Stimulated activated naive CD8-positive, alpha-beta T cell treated with anti-CD3 and anti-CD28 coated beads, Interleukin-15, amount 100 ng/mL, for 72 hours (primary cell): ENCODE results near the gene TPD52L2.
A peak's percentile ranks its signal among the peaks of the same experiment; 100 is the strongest.

ENCODE experiments used
- ATAC-seq: fragments of 150-1000 bp; cut with Tn5 transposase; 2 replicates; pipeline ENCODE4 v1.10.0; 2021; ENCODE audit warnings: mild to moderate bottlenecking, moderate library complexity
- DNase-seq, 2 donors: peaks; one replicate each; pipeline ENCODE4 v3.0.0; 2021 to 2022
- H3K27ac Mint-ChIP-seq, 2 donors: one replicate each; pipeline ENCODE4 v1.8.0; 2022; ENCODE audit warnings: mild to moderate bottlenecking in 2 of 2, mixed read lengths in 2 of 2, moderate library complexity in 2 of 2
- H3K27me3 Mint-ChIP-seq: one replicate; pipeline ENCODE4 v1.8.0; 2022; ENCODE audit warnings: mixed read lengths
- H3K4me1 Mint-ChIP-seq: one replicate; pipeline ENCODE4 v1.8.0; 2022; ENCODE audit warnings: mild to moderate bottlenecking, mixed read lengths
- H3K4me3 Mint-ChIP-seq, 2 donors: one replicate each; pipeline ENCODE4 v1.8.0; 2022; ENCODE audit warnings: mild to moderate bottlenecking in 2 of 2, mixed read lengths in 2 of 2, moderate library complexity in 1 of 2
- H3K9me3 Mint-ChIP-seq, 2 donors: one replicate each; pipeline ENCODE4 v1.8.0; 2022; ENCODE audit warnings: mixed read lengths in 2 of 2

Gene TPD52L2

DNA sequence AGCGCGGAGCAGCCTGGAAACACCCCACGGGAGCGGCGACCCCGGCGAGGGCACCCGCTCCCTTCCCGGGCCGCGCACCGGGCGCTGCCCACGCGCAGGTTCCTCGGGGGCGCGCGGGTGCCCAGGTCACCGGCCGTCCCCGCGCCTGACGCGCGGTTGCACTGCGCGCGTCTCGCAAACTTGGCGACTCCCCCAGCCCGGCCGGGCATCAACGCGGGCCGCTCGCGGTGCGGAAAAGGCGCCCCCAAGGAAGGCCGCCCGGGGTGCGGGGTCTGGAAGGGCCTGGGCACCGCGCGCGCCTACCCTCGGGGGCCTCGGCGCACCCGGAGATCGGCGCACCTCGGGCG lies 33.5 kb upstream of the TPD52L2 start:
- H3K27me3 Mint-ChIP-seq = peaks cover 60% of the 10 kb centered on the region

DNA sequence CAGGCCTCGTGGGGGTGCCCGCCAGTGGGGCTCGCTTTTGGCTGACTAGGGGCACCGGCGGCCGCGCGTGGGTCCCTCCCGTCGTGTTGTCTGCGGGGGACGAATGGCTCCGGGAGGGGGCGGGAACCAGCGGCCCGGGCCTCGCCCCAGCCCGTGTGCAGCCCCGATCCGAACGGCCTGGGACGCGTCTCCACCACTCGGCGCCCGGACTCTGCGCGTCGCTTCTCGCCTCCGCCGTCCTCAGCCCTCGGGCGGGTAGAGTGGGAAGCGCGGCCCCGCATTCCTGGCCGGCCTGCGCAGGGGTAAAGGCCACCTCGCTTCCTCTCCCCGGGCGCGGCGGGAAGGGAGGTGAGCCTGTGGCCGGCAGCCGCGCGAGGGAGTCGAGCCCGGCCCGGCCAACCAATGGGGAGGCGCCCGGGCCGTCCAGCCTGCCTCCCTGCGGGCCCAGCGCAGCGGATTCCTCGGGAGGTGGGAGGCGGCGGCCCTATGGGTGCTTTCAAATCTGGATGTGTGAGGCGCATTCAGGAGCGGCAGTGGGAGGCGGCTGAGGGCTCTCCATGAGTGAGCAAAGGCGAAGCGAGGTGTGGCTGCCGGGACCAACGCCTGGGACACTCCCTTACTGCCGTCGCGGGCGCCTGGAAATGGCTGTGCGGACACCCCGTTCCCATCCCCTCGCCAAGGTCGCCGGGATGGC lies 32.9 kb upstream of the TPD52L2 start:
- no peak for ATAC-seq
- Mint-ChIP-seq H3K27me3 (peaks cover 59% of the 10 kb centered on the region), H3K4me1 (peaks cover 17% of the 10 kb centered on the region), H3K4me3 (peak overlapping the region; percentile 35 to 53), H3K27ac (no peak overlapping the region), H3K9me3 (no peaks in the 10 kb centered on the region)
- DNase-seq = no peak

More for the DNA sequence above, 33.5 kb upstream of the TPD52L2 start:
- ATAC-seq (peak; percentile 3), DNase-seq (no peak)
- peak overlapping the region in 1 of 2 donors; percentile 37 for H3K4me3 Mint-ChIP-seq
- H3K4me1 Mint-ChIP-seq = peaks cover 15% of the 10 kb centered on the region
- no peak overlapping the region for H3K27ac Mint-ChIP-seq
- H3K9me3 Mint-ChIP-seq = no peaks in the 10 kb centered on the region

DNA sequence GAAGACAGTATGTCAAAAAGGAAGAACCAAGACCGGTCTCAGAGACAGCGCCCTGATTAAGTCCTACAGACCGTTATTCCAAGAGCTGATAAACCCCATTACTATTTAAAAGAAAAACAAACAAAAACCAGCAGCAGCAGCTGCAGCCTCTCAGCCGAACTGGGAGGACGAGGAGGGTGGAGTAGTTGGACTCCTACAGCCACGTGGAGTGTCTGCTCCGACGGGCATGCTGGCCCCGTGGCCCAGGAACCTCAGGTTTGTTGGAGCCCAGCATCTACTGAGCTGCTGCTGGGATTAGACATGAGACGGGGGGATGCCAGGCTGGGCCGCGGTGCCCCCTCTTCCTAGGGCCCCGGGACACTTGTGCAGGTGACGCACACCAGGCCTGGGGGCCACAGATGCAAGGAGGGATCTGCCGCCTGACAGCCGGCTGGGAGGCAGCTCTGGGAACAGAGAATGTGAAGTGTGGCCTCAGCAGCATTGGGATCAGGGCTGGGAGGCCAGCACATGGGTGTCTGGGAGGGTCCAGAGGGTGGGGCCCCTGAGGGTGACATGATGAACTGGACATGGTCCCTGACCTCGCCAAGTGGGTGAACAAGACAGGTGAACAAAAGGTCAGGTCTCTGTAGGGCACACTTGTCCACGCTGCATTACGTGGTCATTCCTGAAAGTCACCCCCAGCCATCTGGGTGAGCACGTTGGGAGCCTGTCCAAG lies 31.1 kb upstream of the TPD52L2 start:
- no peak for ATAC-seq
- H3K27ac Mint-ChIP-seq = no peak overlapping the region
- no peaks in the 10 kb centered on the region for H3K9me3 Mint-ChIP-seq
- H3K27me3 Mint-ChIP-seq = peaks cover 61% of the 10 kb centered on the region
- DNase-seq = no peak
- H3K4me3 Mint-ChIP-seq = no peak overlapping the region
- H3K4me1 Mint-ChIP-seq = peaks cover 26% of the 10 kb centered on the region

GRCh38 chr20:63834491-63834880 lies 30.6 kb upstream of the TPD52L2 start:
- DNase-seq = no peak
- ATAC-seq = no peak
- Mint-ChIP-seq H3K4me1 (peaks cover 21% of the 10 kb centered on the region), H3K9me3 (no peaks in the 10 kb centered on the region), H3K4me3 (no peak overlapping the region), H3K27ac (no peak overlapping the region), H3K27me3 (peaks cover 55% of the 10 kb centered on the region)

DNA sequence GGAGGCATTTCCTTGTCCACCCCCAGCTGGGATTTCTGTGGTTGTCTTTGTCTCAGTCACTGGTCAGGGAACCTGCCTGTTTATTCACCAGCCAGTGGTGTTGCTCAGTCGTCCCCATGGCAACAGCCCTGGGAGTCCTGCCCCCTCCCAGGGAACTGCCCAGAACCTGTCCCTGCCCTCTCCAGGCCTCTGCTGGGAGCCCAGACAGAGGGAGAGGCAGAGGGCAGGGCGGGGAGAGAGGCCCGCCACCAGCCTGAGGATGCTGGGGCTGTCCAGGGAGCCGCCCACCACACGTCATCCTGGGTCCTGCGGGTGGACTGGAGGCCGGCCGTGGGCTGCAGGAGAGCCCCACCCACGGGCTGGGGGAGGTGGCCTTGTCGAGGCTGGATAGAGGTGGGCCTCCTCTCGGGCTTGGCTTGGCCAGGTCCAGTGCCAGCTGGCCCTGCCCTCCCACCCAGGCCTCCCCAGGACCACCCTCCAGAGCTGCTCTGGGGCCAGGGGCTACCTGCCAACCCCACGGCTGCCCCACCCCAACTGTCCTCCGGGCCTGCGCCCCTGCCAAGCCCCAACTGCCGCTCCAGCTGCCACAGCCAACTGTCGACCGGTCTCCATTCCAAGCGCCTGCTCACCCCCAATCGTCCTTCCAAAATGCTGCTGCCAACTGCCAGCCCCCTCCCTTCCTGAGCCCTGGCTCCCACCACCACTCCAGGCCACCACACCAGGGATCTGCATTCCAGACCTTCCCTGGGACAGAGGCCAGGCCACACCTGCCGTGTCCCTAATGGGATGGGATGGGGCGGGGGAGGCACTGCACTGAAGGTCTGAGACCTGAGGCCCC lies 29.8 kb upstream of the TPD52L2 start:
- H3K27me3 Mint-ChIP-seq = peaks cover 52% of the 10 kb centered on the region
- ATAC-seq (peak; percentile 18), DNase-seq (no peak)
- H3K9me3 Mint-ChIP-seq = no peaks in the 10 kb centered on the region
- H3K4me3 Mint-ChIP-seq = no peak overlapping the region
- H3K4me1 Mint-ChIP-seq = peaks cover 13% of the 10 kb centered on the region
- no peak overlapping the region for H3K27ac Mint-ChIP-seq

DNA sequence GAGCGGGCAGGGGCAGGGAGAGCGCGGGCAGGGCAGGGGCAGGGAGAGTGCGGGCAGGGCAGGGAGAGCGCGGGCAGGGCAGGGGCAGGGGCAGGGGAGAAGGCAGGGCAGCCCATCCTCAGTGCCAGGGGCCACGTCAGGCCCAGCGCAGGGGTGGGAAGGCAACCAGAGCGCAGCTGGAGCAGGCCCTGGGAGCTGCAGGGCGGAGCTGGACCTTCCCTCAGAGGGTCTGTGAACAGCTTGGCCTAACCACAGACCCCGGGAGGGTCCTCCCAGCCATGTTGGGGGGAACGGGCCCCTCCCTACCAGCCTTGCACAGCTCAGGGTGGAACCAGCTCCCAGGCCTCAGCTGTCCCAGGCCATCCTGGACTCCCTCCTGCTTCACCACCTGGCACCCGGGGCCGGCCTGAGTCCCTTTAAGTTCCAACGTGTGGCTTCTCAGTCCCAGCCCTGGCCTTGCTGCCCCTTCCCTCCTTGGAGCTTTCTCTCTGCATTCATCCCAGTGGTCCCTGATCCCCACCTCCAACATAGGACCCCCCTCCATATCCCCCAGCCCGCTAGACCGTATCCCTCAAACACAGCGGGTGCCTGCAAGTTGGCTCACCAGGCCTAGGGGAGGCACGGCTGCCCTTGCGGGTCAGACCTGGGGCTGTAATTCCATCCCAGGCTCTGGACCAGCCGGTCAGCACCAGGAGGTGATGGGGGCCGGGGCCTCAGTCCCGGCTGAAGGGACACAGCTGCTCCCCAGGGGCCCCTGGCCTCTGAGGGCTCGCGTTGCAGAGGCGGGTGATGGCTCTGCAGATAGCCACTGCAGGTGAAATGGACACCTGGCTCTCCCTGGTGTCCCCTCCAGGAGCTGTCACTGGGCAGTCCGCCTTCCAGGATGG lies 28.4 kb upstream of the TPD52L2 start:
- no peaks in the 10 kb centered on the region for H3K9me3 Mint-ChIP-seq
- no peak overlapping the region for H3K27ac Mint-ChIP-seq
- H3K4me3 Mint-ChIP-seq = no peak overlapping the region
- ATAC-seq (peak; percentile 60), DNase-seq (no peak)
- H3K4me1 Mint-ChIP-seq = peaks cover 13% of the 10 kb centered on the region
- peaks cover 57% of the 10 kb centered on the region for H3K27me3 Mint-ChIP-seq

- Mint-ChIP-seq H3K4me3 (no peak overlapping the region), H3K27ac (no peak overlapping the region), H3K27me3 (peaks cover 61% of the 10 kb centered on the region), H3K4me1 (peaks cover 13% of the 10 kb centered on the region), H3K9me3 (no peaks in the 10 kb centered on the region)
- no peak for ATAC-seq
- no peak for DNase-seq
Observed at GRCh38 chr20:63837479-63837878, 27.6 kb upstream of the TPD52L2 start.

DNA sequence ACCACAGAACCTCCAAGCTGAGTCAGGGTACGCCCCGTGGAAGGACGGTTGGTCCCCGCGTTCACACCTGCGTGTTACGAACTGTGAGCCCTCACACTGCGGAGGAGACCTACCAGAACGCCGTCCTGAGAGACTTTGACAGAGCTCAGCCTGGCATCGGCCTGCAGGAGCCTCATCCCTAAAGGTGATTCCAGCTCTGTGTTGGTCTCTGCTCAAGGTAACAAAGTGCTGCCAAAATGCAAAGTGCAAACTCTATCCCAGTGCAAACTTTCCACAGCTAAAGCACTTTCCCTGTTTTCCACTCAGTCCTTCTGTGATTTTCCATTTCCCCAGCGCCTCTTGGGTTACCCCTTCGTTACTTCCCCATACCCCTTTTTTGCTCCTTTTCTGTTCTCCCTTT lies 25.4 kb upstream of the TPD52L2 start:
- peaks cover 20% of the 10 kb centered on the region for H3K4me1 Mint-ChIP-seq
- H3K9me3 Mint-ChIP-seq = no peaks in the 10 kb centered on the region
- no peak for ATAC-seq
- no peak for DNase-seq
- no peak overlapping the region for H3K27ac Mint-ChIP-seq
- H3K4me3 Mint-ChIP-seq = no peak overlapping the region
- peaks cover 57% of the 10 kb centered on the region for H3K27me3 Mint-ChIP-seq

GRCh38 chr20:63840405-63840828 lies 24.7 kb upstream of the TPD52L2 start:
- Mint-ChIP-seq H3K4me3 (no peak overlapping the region), H3K4me1 (peaks cover 20% of the 10 kb centered on the region), H3K27ac (no peak overlapping the region), H3K9me3 (no peaks in the 10 kb centered on the region), H3K27me3 (peaks cover 63% of the 10 kb centered on the region)
- DNase-seq (no peak), ATAC-seq (no peak)

GRCh38 chr20:63842258-63842657 lies 22.8 kb upstream of the TPD52L2 start:
- Mint-ChIP-seq H3K4me1 (peaks cover 23% of the 10 kb centered on the region), H3K9me3 (no peaks in the 10 kb centered on the region), H3K27me3 (peaks cover 58% of the 10 kb centered on the region), H3K27ac (no peak overlapping the region), H3K4me3 (no peak overlapping the region)
- DNase-seq = no peak
- ATAC-seq = no peak

DNA sequence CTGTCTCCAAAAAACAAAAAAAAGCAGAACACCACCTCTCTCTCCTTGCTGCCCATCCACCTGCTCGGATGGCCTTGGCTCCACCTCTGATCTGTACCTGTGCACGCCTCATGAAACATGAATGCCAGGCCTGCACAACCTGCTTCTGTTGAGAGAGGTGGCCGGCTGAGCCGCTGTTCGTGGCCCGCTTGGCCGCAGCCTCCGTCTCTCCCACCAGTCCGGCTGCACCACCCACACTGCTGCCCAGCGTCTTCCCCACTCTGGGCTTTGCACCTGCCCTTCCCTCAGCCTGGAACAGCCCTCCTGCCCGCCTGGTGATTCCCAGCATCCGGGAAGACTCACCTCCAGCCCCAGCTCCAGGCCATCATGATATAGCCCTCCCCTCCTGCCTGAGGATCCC lies 21.8 kb upstream of the TPD52L2 start:
- no peak for ATAC-seq

GRCh38 chr20:63843778-63844177 lies 21.3 kb upstream of the TPD52L2 start:
- Mint-ChIP-seq H3K27me3 (peaks cover 42% of the 10 kb centered on the region), H3K9me3 (no peaks in the 10 kb centered on the region), H3K4me1 (peaks cover 14% of the 10 kb centered on the region), H3K4me3 (no peak overlapping the region), H3K27ac (no peak overlapping the region)
- DNase-seq = no peak
- ATAC-seq = no peak

More for the DNA sequence above, 21.8 kb upstream of the TPD52L2 start:
- no peak for DNase-seq
- Mint-ChIP-seq H3K4me1 (peaks cover 14% of the 10 kb centered on the region), H3K9me3 (no peaks in the 10 kb centered on the region), H3K4me3 (no peak overlapping the region), H3K27ac (no peak overlapping the region), H3K27me3 (peaks cover 48% of the 10 kb centered on the region)

DNA sequence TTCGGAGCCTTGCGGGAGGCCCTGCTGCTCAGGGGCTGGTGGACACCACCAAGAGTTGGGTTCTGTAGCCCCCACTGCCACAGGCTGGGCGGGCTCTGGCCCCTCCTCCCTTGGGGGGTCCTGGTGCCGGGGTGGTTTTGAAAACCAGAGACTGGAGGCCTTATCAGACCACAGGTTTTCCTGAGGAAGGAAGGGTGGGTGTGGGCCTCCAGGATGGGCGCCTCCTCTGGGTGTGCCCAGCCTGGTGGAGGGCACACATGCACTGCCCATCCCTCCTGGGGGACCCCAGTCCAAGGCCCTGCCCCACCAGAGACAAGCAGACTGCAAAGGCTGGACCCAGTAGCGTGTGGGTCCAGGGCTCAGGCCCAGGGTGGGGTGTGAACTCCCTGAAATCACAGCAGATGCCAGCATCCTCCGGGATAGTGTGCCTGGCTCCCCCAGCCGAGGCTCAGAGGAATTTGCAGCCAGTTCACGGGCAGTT lies 20.5 kb upstream of the TPD52L2 start:
- Mint-ChIP-seq H3K4me1 (peaks cover 14% of the 10 kb centered on the region), H3K9me3 (no peaks in the 10 kb centered on the region), H3K4me3 (no peak overlapping the region), H3K27ac (no peak overlapping the region), H3K27me3 (peaks cover 42% of the 10 kb centered on the region)
- DNase-seq (no peak), ATAC-seq (no peak)

DNA sequence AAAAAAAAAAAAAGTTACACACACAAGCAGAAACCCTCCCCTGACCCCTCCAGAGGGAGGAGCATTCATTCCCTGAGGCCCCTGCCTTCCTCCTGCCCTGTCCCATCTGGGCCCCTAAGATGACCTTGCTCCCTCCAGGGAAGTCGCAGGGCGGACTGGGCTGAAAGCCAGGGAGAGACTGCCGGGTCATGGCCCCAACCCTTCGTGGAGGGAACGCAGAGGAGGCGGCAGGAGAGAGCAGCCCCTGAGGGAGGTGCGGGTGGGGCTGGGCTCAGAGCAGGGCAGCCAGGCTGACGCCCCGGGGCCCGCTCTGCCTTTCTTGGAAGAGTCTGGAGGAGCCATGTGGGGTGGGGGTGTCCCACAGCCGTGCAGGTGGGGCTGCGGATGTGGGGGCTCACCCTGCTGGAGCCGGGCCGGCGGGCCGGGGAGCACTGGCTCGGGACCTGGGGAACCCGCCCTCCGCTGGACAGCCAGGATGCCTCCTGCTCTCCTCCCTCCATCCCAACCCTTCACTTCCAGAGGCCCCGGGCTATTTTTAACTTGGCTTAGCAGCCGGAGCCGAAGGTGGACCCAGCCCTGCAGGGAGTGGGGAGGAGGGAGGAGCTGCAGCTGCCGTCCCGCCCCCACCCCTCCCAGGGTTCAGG lies 18.8 kb upstream of the TPD52L2 start:
- H3K27ac Mint-ChIP-seq = no peak overlapping the region
- DNase-seq = no peak
- peaks cover 43% of the 10 kb centered on the region for H3K27me3 Mint-ChIP-seq
- H3K9me3 Mint-ChIP-seq = no peaks in the 10 kb centered on the region
- peak overlapping the region in 1 of 2 donors; percentile 29 for H3K4me3 Mint-ChIP-seq
- ATAC-seq = no peak
- H3K4me1 Mint-ChIP-seq = peaks cover 25% of the 10 kb centered on the region

GRCh38 chr20:63846888-63847236 lies 18.2 kb upstream of the TPD52L2 start:
- ATAC-seq (no peak), DNase-seq (no peak)
- Mint-ChIP-seq H3K9me3 (no peaks in the 10 kb centered on the region), H3K27me3 (peaks cover 41% of the 10 kb centered on the region), H3K4me3 (no peak overlapping the region), H3K27ac (no peak overlapping the region), H3K4me1 (peaks cover 30% of the 10 kb centered on the region)
